Measurements from ENCODE around the gene PIK3C3. TPM values are rescaled to one million over a fixed set of nuclear protein-coding genes. Genes with fewer than 3 reads are reported as not detected.

The PIK3C3 gene
- total RNA-seq, 1 donor from 2014 or later, result 32.5 TPM

GRCh38 chr18:42052122-42052708 is 97.2 kb downstream of the PIK3C3 start:
- DNase-seq (ENCODE audit: low spot score), result no peak
- intact Hi-C loops (cut with DNase I), result loop anchor here (10.0 kb wide), 1 partner anchor 1513 kb away; no protein-coding TSS in a partner anchor

- no peak for DNase-seq (ENCODE audit: low spot score)
- intact Hi-C loops (cut with DNase I), result loop anchor here (10.0 kb wide), 1 partner anchor 1512 kb away; no protein-coding TSS in a partner anchor
Observed at GRCh38 chr18:42053188-42053781, 98.3 kb downstream of the PIK3C3 start.

GRCh38 chr18:42064109-42064508 is 109.1 kb downstream of the PIK3C3 start:
- no peak for DNase-seq (ENCODE audit: low spot score)
- intact Hi-C loops (cut with DNase I), result no loop called here

- intact Hi-C loops (cut with DNase I), result no loop called here
- DNase-seq (ENCODE audit: low spot score), result no peak
Observed at GRCh38 chr18:42067518-42067917, 112.5 kb downstream of the PIK3C3 start.

- intact Hi-C loops (cut with DNase I), result no loop called here
- DNase-seq (ENCODE audit: low spot score), result no peak
Observed at GRCh38 chr18:42068030-42068429, 113.0 kb downstream of the PIK3C3 start.

- intact Hi-C loops (cut with DNase I), result no loop called here
Observed at GRCh38 chr18:42069036-42069435, 114.0 kb downstream of the PIK3C3 start.

GRCh38 chr18:42072407-42072806 is 117.4 kb downstream of the PIK3C3 start:
- DNase-seq (ENCODE audit: low spot score), result no peak
- intact Hi-C loops (cut with DNase I), result no loop called here

More at GRCh38 chr18:42069036-42069435, 114.0 kb downstream of the PIK3C3 start:
- no peak for DNase-seq (ENCODE audit: low spot score)

- intact Hi-C loops (cut with DNase I), result no loop called here
- no peak for DNase-seq (ENCODE audit: low spot score)
Observed at GRCh38 chr18:42074704-42075103, 119.7 kb downstream of the PIK3C3 start.

GRCh38 chr18:42078711-42079110 is 123.7 kb downstream of the PIK3C3 start:
- no peak for DNase-seq (ENCODE audit: low spot score)
- intact Hi-C loops (cut with DNase I), result no loop called here

- intact Hi-C loops (cut with DNase I), result no loop called here
- DNase-seq (ENCODE audit: low spot score), result no peak
Observed at GRCh38 chr18:42080340-42080739, 125.3 kb downstream of the PIK3C3 start.

GRCh38 chr18:42082415-42083234 is 127.6 kb downstream of the PIK3C3 start:
- no peak for DNase-seq (ENCODE audit: low spot score)
- intact Hi-C loops (cut with DNase I), result no loop called here

GRCh38 chr18:42086288-42086687 is 131.3 kb downstream of the PIK3C3 start:
- no peak for DNase-seq (ENCODE audit: low spot score)
- intact Hi-C loops (cut with DNase I), result no loop called here

GRCh38 chr18:42087235-42087634 is 132.2 kb downstream of the PIK3C3 start:
- no peak for DNase-seq (ENCODE audit: low spot score)
- intact Hi-C loops (cut with DNase I), result no loop called here

- intact Hi-C loops (cut with DNase I), result no loop called here
- no peak for DNase-seq (ENCODE audit: low spot score)
Observed at GRCh38 chr18:42087876-42088275, 132.8 kb downstream of the PIK3C3 start.

- DNase-seq (ENCODE audit: low spot score), result no peak
- intact Hi-C loops (cut with DNase I), result no loop called here
Observed at GRCh38 chr18:42092848-42093247, 137.8 kb downstream of the PIK3C3 start.

- intact Hi-C loops (cut with DNase I), result no loop called here
- DNase-seq (ENCODE audit: low spot score), result no peak
Observed at GRCh38 chr18:42094875-42095274, 139.8 kb downstream of the PIK3C3 start.

GRCh38 chr18:42095732-42096377 is 140.8 kb downstream of the PIK3C3 start:
- no peak for DNase-seq (ENCODE audit: low spot score)
- intact Hi-C loops (cut with DNase I), result no loop called here

GRCh38 chr18:42100248-42100647 is 145.2 kb downstream of the PIK3C3 start:
- intact Hi-C loops (cut with DNase I), result no loop called here
- DNase-seq (ENCODE audit: low spot score), result no peak

GRCh38 chr18:42100911-42101310 is 145.9 kb downstream of the PIK3C3 start:
- intact Hi-C loops (cut with DNase I), result no loop called here
- no peak for DNase-seq (ENCODE audit: low spot score)

GRCh38 chr18:42105394-42105793 is 150.4 kb downstream of the PIK3C3 start:
- no peak for DNase-seq (ENCODE audit: low spot score)
- intact Hi-C loops (cut with DNase I), result no loop called here

Measured in cardiac septum (tissue), 1 donor.